ENCODE measurements around the gene CHAC2. TPM values are rescaled to one million over a fixed set of nuclear protein-coding genes. Genes with fewer than 3 reads are reported as not detected.
"Not testable (repeated sequence)": the region's sequence is repeated elsewhere in the genome, so short reads cannot be mapped to it uniquely, and the experiment has no call there.

The CHAC2 gene
- total RNA-seq (1 to 10 TPM in 3 of 4 donors, under 1 TPM in 1; 0.68 to 3.8 (median 2.4) TPM), polyA plus RNA-seq (1 to 10 TPM; 1.8 to 8.1 (median 7.5) TPM)

DNA sequence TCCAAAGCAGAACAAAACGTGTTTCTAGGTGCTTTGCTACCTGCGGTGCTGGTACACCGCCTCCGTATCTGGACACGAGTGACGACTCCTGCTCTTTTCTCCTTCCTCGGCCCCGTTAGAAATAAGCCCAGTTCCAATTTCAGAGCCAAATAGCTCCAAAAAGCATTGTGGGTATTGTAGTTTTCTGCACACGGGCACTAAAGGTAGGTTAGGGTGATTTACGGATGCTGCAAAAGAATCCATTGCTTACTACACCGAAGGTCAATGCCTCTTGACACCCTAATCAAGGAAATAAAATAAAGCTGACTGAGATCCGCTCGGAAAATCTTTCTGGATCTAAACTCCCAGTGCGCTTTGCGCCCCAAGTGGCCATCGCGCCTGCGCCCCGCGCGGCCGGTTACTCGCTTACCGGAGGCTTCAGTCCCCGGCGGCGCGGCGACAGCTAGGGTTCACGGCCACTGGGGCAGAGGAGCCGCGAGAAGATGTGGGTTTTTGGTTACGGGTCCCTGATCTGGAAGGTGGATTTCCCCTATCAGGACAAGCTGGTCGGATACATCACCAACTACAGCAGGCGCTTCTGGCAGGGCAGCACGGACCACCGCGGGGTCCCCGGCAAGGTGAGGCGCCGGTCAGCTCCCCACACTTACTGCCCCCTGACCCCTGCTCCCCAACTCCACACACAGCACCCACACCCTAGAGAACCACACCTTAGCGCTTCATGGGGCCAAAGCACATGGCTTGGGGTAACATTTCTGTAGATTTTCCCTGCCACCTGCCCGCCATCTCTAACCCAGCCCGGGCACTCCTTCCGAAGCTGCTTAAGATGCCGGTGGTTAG lies at the start of gene CHAC2:
TSS of gene CHAC2 (plus strand) at position 400 of the 837 bp plus-strand sequence. CDS start at position 483, 83 bp downstream.
- H3K36me3 ChIP-seq: peaks cover 0 to 8% (median 4%) of the 10 kb centered on the region in 4 donors
- TF ChIP-seq POLR2AphosphoS5 (IDR thresholded peaks at IDR 0.05) (peak in 3 of 4 donors; percentile 42 to 62 (median 55)), EP300 (IDR thresholded peaks at IDR 0.05) (no peak)
- TF ChIP-seq, protein P1, sequence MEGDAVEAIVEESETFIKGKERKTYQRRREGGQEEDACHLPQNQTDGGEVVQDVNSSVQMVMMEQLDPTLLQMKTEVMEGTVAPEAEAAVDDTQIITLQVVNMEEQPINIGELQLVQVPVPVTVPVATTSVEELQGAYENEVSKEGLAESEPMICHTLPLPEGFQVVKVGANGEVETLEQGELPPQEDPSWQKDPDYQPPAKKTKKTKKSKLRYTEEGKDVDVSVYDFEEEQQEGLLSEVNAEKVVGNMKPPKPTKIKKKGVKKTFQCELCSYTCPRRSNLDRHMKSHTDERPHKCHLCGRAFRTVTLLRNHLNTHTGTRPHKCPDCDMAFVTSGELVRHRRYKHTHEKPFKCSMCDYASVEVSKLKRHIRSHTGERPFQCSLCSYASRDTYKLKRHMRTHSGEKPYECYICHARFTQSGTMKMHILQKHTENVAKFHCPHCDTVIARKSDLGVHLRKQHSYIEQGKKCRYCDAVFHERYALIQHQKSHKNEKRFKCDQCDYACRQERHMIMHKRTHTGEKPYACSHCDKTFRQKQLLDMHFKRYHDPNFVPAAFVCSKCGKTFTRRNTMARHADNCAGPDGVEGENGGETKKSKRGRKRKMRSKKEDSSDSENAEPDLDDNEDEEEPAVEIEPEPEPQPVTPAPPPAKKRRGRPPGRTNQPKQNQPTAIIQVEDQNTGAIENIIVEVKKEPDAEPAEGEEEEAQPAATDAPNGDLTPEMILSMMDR (IDR thresholded peaks at IDR 0.05): peak in 3 of 4 experiments; percentile 33 to 52 (median 48)
- WGBS, 2 donors: 0% methylated on average over 46 of the region's 46 CpGs
- peak within 1 kb of the TSS; percentile 75 to 83 (median 78) for H3K27ac ChIP-seq
- peaks cover 0 to 18% (median 11%) of the 10 kb centered on the region in 4 donors for H3K4me1 ChIP-seq
- intact Hi-C loops (cut with DNase I): loop anchor here (10.0 kb wide), 1 partner anchor 343 kb away; no protein-coding TSS in a partner anchor
- peak within 1 kb of the TSS; percentile 54 to 85 (median 80) for H3K4me3 ChIP-seq
- H3K27me3 ChIP-seq: no peaks in the 10 kb centered on the region
- H3K9me3 ChIP-seq: no peaks in the 10 kb centered on the region
- DNase-seq: peak; percentile 89

DNA sequence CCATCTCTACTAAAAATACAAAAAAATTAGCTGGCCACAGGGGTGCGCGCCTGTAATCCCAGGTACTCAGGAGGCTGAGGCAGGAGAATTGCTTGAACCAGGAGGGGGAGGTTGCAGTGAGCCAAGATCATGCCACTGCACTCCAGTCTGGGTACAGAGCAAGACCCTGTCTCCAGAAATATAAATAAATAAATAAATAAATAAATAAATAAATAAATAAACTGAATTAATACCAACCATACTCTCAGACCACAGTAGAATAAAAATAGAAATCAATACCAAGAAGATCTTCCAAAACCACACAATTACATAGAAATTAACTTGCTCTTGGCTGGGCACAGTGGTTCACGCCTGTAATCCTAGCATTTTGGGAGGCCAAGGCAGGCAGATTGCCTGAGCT lies 46.7 kb upstream of the CHAC2 start:
- H3K27me3 ChIP-seq; intact Hi-C loops (cut with DNase I); H3K9me3 ChIP-seq; DNase-seq; H3K4me1 ChIP-seq; H3K4me3 ChIP-seq; H3K36me3 ChIP-seq; H3K27ac ChIP-seq: not testable (repeated sequence)
- WGBS, 2 donors: 99% methylated on average over 3 of the region's 3 CpGs

DNA sequence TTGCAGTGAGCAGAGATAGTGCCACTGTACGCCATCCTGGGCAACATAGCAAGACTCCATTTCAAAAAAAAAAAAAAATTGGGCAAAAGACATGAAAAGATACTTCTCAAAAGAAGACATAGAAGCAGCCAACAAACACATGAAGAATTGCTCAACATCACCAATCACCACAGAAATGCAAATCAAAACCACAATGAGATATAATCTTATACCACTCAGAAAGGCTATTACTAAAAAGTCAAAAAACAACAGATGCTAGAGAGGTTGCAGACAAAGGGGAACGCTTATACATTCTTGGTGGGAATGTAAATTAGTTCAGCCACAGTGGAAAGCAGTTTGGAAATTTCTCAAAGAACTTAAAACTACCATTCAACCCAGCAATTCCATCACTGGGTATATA lies 43.1 kb upstream of the CHAC2 start:
- intact Hi-C loops (cut with DNase I): no loop called here
- Histone ChIP-seq H3K4me3 (no peak overlapping the region), H3K27me3 (no peaks in the 10 kb centered on the region), H3K27ac (no peak overlapping the region), H3K4me1 (no peaks in the 10 kb centered on the region), H3K9me3 (no peaks in the 10 kb centered on the region), H3K36me3 (no peaks in the 10 kb centered on the region)
- TF ChIP-seq POLR2A (IDR thresholded peaks at IDR 0.05) (no peak), EP300 (IDR thresholded peaks at IDR 0.05) (no peak)
- DNase-seq: no peak
- 86 to 92% methylated on average over 2 of the region's 2 CpGs for WGBS, 2 donors

DNA sequence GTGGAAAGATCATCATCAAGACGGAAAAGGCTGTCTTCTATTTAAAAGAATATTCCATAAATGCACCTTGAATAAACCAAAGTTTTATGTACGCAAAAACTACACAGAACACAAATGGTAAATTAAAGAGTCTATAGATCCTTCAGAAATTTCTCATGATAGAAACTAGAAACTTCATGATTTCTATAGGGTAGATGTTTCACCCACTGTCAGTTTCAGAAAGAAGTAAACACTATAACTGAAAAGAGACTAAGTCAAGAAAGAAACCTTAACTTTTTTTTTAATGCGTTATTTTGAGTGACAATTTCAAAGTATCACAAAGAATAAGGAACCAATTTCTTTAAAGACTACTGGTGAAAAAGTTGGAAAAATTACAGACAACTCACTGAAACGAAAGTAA lies 41.9 kb upstream of the CHAC2 start:
- 93 to 94% methylated on average over 4 of the region's 4 CpGs for WGBS, 2 donors
- Histone ChIP-seq H3K36me3 (peaks cover 0 to 6% (median 0%) of the 10 kb centered on the region in 4 donors), H3K27me3 (no peaks in the 10 kb centered on the region), H3K9me3 (no peaks in the 10 kb centered on the region), H3K27ac (no peak overlapping the region), H3K4me1 (no peaks in the 10 kb centered on the region), H3K4me3 (no peak overlapping the region)
- intact Hi-C loops (cut with DNase I): no loop called here
- TF ChIP-seq POLR2A (IDR thresholded peaks at IDR 0.05) (no peak), EP300 (IDR thresholded peaks at IDR 0.05) (no peak), POLR2AphosphoS5 (IDR thresholded peaks at IDR 0.05) (no peak)
- TF ChIP-seq, protein P1 (IDR thresholded peaks at IDR 0.05): no peak
- no peak for DNase-seq

DNA sequence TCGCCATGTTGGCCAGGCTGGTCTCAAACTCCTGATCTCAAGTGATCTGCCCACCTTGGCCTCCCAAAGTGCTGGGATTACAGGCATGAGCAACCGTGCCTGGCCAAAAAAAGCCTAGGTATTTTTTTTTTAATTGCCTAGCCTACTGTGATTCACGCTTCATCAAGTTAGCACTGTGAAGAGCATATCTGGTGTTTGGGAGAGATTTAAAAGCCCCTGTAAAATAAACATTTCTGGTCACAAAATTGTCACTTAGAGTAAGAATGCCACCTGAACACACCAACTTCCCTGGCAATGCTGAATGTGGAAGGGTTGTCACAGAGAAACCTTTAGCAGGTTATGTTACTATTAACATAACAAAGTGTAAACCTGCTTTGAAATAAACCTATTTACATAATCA lies 39.7 kb upstream of the CHAC2 start:
- H3K4me1 ChIP-seq: no peaks in the 10 kb centered on the region
- intact Hi-C loops (cut with DNase I): no loop called here
- no peaks in the 10 kb centered on the region for H3K9me3 ChIP-seq

More for the DNA sequence above, 39.7 kb upstream of the CHAC2 start:
- WGBS, 2 donors: 95 to 97% methylated on average over 3 of the region's 3 CpGs
- no peak for TF ChIP-seq POLR2A (IDR thresholded peaks at IDR 0.05)
- TF ChIP-seq POLR2AphosphoS5 (IDR thresholded peaks at IDR 0.05): no peak
- TF ChIP-seq EP300 (IDR thresholded peaks at IDR 0.05): no peak
- TF ChIP-seq, protein P1 (IDR thresholded peaks at IDR 0.05): no peak
- Histone ChIP-seq H3K27ac (no peak overlapping the region), H3K27me3 (no peaks in the 10 kb centered on the region), H3K36me3 (peaks cover 0 to 6% (median 0%) of the 10 kb centered on the region in 4 donors), H3K4me3 (no peak overlapping the region)
- no peak for DNase-seq
